Germinal center (tissue), 1 donor: ENCODE results near the gene DDAH2.

ENCODE experiments used
- DNase-seq: peaks from one replicate; pipeline ENCODE4 v3.0.0; 2012; ENCODE audit warnings: mixed read lengths, low spot score

DDAH2 gene, protein sequence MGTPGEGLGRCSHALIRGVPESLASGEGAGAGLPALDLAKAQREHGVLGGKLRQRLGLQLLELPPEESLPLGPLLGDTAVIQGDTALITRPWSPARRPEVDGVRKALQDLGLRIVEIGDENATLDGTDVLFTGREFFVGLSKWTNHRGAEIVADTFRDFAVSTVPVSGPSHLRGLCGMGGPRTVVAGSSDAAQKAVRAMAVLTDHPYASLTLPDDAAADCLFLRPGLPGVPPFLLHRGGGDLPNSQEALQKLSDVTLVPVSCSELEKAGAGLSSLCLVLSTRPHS

DNA sequence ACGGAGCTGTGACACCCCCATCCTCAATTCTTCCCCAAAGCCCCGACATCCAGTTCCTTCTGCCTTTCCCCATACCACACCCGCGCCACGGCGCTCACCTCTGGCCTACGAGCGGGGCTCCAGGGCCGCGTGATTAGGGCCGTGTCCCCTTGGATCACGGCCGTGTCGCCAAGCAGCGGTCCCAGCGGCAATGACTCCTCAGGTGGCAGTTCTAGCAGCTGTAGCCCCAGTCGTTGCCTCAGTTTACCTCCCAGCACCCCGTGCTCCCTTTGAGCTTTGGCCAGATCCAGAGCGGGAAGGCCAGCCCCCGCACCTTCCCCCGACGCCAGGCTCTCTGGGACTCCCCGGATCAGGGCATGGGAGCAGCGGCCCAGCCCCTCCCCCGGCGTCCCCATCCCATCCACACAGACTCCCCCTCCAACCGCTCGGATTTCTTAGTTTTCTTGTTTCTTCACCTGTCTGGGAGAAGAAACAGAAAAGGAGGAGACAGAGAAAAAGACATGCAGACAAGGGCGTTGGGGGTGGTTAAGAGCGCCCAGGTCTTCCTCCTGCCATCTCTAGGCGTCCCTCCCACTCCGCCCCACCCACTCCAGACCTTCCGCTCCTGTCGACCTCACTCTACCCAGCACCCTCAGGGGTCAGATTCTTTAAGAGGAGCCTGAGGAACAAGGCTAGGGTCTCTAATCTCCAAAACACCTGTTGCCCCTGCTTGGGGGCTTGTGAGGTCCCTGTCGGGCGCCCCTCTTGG lies at the start of gene DDAH2:
Gene DDAH2, minus strand, starts transcription at position 533 of the 748 bp plus-strand sequence. Its CDS starts 138 bp downstream, at position 395.
- no peak for DNase-seq

DNA sequence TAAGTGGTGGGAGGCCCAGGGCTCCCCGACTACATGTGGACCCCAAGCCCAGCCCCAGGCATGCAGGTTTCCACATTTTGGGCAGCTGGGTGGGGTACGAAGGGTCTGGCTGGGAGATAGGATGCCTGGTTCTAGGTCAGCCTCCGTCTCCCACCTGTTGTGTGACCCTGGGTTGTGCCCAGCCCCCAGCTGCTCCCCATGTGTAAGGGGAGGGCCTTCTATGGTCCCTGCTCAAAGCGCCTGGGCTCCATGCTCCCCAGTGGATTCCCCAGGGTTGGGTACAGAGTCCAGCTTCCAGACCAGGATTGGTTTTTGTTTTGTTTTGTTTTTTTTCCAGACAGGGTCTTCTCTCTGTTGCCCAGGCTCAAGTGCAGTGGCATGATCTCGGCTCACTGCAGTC lies 49.1 kb upstream of the DDAH2 start:
- DNase-seq: no peak

DNA sequence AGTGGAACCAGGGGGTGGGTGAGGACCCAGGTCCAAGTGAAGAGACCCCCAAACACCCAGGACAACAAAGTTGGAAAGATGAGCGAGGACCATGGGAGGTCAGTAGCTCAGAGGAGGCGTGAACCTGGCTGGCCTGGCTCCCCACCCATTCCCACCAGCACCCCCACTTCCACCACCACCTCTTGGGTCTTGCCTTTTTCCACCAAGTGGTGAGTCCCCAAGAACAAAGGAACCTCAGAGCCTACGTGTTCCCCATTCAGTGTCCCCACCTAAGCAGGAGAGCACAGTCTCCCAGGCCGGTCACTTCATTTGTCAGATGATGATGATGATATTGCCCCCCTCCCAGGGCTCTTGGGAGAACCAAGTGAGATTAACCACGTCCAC lies 48.6 kb upstream of the DDAH2 start:
- DNase-seq: no peak

DNA sequence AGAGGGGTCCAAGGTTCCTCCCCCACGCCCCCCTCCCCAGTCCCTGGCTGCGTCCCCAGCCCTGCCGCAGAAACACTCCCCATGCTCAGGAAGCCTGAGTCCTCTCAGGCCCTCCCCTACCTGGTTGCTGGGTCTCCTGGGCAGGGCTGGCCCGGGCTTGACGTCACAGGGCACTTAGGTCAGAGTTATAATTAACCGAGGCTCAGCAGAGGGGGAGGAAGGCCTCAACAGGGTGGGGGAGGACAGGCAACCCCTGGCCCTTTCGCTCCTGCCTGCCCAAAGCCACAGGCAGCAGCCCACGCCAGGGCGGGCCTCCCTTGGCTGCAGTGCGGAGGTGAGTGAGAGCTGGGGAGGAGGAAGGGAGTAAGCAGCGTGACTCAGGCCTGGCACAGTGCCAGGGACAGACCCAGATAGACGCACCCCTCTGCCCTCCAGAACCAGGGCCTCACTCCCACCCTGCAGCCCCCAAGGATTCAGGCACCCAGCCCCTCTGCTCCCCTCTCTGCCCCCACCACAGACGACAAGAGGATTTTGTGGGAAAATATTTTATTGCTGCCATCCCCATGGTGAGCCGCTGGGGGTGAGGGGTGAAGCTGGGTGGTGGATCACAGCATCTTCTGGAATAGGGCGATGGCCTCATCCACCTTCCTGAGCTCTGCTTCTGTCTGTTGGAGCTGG lies 48.0 kb upstream of the DDAH2 start, which contains the start of gene VWA7:
Gene VWA7, minus strand, starts transcription at position 340 of the 678 bp plus-strand sequence. CDS start 549 bp downstream, outside the sequence.
- peak; percentile 41 for DNase-seq

DNA sequence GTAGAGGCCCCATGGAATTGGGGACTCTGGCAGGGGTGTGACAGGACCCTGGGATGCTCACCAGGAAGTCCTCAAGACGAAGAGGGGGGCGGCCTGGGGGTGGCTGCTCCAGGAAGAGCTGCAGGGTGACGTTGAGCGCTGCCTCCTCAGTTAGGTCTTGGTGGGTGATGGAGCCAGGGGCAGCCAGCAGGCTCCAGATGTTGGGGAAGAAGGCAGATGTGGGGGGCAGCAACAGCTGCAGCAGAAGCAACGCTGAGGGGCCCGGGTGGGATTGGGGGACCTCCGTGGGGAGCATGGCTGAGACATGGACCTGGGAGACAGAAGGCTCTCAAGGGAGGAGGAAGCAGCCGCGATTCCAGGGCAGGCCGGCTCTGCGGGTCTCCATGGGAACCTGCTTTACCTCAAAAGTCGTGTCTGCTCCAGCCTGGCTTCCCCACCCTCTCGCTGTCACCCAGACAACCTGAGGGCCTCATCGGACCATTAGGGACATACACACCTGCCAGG lies 47.4 kb upstream of the DDAH2 start:
- DNase-seq: no peak

DNA sequence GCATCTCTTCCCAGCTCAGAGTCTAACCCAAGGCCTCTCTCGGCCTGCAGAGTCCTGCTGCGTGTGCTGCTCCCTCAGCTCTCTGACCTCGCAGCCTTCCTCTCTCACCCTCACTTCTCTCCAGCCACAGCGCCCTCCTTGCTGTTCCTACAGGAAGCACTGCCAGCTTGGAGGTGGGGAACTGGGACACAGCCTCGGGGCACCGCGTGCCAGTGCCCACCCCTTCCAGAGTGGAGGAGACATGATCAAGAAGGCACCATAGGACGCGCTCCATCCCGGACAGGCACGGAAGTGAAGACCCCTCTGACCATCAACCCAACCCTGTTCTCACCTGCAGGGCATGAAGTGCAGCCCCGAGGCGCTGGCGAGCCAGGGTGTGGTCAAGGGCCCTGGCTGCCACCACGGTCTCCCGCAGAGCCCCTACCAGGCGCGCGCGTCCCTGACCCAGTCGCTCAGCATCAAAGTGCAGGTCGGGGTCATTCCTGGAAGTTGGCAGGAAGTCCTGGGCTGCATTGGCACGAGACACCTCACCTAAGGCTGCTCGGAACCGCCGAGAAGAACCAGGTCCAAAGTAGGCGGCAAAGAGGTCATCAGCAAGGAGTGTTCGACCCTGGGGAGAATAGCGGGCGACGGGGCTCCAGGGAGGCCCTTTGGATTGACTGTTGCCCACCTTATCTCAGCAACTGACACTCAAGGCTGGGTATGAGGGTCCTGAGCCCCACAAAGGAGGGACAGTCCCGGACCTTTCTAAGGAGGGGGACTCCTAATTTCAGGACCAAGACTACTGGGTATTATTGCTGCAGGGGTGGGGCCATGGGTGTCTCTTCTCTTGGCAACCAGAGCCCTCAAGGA lies 46.8 kb upstream of the DDAH2 start:
- DNase-seq: no peak

DNA sequence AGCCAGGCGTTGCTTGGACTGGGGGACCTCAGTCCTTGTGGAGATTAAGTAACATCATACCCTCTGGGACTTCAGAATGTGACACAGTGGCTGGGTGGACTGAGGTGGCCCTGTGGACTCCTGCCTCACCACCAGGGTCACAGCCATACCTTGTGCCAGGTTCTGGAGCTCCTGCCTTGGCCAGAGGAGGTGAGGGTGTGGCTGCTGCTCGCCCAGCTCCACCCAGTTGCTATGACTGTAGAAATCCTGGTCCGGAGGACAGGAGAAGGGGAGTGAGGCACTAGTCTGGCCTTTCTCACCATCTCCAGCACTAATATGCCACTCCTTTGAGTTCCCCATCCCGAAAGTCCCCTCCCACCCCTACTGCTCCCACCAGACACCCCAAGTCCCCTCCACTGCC lies 46.1 kb upstream of the DDAH2 start:
- DNase-seq: no peak

DNA sequence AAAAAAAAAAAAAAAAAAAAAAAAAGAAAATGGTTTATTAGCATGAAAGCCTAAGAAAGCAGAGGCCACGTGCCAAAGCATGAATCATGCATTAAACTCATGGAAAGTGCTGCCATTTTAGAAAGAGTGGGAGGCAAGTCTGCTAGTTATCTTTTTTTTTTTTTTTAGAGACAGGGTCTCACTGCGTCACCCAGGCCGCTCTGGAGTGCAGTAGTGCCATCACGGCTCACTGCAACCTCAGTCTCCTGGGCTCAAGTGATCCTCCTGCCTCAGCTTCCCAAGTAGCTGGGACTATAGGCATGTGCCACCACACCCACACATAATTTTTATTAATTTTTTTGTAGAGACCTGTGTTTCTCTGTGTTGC lies 42.9 kb upstream of the DDAH2 start:
- no peak for DNase-seq

DNA sequence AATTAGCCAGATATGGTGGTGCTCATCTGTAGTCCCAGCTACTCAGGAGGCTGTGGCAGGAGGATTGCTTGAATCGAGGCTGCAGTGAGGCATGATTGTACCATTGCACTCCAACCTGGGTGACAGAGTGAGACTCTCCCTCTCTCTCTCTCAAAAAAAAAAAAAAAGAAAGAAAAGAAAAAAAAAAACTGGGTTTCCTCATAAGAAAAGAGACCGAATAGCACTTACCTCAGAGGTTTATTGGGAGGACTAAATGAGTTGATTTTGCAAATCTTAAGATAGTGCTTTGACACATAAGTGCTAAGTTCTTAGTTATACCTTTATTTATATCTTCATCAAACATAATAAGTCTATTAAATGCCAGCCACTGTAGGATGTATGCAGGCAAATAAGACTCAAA lies 41.8 kb upstream of the DDAH2 start:
- DNase-seq: no peak

DNA sequence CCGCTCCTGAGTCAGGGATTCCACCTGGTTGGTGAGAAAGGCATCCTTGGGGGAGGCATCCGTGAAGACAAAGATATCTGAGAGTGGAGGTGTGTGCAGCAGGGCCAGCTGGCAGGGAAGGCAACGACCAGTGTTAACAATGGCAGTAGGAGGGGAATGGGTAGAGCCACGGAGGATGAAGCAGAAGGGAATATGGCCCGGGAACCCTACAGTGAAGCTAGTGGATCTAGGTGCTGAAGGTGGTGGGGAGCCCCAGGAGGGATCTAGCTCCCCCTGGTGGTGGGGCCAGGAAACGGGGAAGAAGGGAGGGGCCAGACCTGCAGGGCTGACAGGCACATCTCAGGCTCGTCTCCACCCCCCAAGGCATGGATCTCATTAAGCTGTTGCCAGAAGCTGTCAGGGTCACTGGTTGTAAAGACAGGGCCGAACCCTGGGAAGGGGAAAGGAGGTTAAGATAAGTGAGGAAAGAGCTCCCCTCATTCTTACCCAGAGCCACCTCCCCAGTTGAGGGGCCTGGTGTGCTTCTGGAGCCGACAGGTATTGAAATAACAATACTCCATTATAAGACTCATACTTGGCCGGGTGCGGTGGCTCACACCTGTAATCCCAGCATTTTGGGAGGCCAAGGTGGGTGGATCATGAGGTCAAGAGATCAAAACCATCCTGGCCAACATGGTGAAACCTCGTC lies 40.7 kb upstream of the DDAH2 start:
- peak; percentile 92 for DNase-seq

DNA sequence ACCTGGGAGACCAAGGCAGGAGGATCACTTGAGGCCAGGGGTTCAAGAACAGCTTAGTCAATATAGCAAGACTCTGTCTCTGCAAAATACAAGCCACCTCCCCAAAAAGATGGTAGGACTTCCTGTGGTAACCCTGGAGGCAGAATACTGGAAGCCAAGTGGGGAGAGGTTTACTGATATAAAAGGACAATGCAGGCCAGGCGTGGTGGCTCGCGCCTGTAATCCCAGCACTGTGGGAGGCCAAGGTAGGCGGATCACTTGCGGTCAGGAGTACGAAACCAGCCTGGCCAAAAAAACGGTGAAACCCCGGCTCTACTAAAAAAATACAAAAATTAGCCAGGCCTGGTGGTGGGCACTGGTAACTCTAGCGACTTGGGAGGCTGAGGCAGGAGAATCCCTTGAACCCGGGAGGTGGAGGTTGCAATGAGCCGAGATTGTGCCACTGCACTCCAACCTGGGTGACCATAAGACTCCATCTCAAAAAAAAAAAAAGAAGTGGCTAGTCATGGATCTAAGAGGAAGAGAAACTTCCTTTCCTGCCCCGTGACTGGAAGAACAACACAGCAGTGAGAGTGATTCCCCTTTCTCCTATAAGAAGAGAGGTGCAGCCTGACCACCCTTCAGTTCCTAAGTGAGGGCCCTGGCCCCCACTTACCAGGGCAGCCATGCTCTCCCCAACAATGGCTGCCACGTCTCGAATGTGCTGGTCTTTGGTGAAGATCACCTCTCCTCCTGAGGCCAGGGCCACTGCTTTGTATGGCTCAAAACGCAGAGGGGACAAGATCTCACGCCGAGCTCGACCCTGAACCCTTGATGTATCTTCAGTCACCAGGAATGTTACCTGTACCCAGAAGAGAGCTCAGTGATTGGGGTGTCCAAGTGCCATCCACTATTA lies 39.5 kb upstream of the DDAH2 start:
- DNase-seq: no peak

DNA sequence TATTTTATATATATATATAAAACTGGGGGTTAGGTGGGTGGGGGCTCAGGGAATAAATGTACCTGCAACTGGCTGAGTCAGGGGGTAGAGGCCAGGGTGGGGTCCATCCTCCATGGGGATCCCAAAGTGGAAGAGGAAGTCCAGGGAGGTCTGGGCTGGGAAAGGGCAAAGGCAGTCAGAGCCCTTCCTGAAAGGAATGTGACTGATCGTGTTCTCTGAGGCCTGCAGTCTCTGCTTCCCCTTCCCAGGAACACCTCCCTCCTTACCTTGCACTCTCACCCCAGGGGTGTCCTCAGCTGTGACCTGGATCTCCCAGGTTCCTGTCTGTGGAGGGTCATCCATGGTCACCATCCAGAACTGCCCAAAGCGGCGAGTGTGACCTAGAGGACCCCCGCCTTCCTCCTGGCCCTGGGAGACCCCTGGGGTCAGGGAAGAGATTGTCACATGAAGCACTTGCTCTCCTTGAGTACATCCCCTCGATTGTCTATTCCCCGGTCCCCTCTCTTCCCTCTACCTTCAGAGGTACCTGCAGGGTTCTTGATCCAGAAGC lies 38.1 kb upstream of the DDAH2 start:
- DNase-seq: no peak

DNA sequence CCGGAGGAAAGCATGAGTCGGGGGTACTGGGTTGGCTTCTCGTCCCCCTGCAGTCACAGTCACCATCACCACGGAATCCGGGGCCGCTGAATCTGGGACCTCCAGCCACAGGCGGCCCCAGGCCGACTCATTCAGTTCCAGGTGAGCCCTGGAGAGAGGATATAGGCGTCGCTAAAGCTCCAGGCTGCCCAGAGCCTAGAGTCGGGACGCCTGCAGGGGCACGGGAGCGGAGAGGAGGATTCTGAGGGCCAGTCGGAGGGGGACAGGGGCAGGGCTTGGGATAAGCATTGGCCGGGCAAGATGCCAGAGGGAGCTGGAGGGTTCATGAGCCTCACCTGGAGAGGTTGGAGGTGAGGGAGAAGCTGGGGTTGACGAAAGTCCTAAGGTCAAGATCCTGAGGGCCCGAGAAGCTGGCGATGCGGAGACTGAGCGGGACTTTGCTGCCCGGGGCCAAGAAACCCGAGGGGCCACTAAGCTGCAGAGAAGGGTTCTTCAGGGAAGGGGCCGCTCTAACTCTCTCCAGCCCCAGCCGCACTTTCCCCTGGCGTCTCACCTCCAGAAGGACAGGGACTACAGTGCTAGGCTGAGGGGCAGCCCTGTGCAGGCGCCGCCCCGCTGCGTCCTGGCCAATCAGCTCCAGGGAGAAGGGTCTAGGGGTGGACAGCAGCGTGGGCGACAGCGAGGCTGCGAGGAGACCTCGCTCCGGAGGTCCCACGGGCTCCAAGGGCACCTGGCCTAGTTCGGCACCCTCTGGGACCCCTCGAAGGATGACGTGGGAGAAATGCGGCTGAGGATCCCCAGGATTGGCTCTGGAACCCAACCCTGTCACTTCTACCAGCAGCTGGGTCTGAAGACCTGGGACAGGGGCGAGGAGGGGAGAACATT lies 37.1 kb upstream of the DDAH2 start:
- no peak for DNase-seq

DNA sequence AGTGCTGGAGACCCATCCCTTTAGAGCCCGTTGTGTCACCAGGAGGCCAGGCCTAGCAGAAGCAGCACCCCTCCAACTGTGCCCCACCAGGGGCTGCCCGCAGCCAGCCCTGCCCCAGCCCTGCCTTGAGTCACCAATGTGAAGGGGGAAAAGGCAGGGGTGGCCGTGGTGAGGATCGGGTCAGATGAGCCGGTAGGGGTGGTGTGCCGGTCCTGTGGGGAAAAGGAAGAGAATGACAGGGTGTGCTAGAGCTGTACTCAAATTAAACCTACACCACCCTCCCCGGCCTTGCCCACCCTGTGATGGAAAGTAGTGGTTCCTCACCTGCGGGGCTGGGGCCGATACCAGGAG lies 36.4 kb upstream of the DDAH2 start:
- DNase-seq: no peak

DNA sequence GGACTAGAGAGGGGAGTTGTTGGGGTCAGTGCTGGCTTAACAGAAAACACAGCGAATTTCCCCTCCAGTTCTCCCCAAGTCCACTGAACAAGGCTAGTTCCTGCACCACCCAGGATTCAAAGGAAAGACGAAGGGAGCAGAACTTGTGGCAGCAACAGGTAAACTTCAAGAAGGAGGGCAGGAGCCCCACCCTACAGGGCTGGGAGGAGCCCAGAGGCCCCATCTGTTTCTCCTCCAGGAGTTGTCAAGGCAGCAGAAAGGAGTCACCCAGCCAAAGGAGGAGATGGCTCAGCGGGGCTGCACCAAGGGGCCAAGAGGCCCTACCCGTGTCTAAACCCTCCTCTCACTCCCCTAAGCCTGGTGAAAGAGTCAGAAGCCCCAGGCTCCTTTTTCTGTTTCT lies 35.1 kb upstream of the DDAH2 start:
- DNase-seq: no peak

DNA sequence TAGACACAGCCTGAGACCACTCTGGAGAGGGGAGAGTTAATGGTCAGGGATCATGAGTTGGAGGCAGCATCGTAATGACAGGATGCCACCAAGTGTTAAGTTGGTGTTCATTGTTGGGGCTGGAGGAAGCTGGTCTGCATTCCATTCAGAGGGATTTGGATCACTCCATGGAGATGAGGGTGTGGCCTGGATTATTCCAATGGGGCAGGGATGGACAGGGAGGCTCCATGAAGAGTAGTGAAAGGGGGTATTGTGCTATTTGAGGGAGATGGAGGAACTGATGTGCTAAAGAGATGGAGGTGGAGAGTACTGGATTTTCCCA lies 34.5 kb upstream of the DDAH2 start:
- DNase-seq: no peak

DNA sequence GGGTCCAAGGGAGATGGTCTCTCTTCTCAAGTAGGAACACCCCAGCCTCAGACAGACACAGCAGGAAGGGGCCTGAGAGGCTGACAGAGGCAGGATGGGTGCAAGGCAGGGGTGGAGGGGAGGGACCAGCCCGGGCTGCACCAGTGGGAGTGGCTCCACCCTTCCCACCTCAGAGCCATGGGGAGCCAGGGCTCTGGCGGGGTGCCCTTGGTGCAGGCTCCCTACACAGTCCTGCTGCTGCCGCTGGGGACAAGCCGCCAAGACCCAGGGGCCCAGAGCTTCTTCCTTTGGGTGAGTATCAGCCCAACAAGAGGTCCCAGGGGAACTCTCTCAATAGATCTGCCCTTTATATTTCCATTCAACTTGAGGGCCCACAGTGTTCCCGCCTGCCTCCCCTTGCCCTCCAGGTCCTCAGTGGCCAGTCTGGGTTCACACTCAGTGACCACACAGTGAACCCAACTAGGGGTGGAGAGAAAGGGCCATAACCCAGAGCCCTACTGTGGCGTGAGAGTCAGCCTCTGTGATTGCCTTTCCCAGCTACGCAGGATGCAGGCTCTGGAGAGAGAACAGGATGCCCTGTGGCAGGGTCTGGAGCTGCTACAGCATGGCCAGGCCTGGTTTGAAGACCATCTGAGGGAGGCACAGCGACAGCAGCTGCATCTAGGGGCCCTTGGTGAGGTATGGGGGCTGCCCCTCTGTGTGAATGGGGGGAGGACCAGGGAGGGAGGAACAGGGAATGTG lies 33.9 kb upstream of the DDAH2 start:
- DNase-seq: no peak

DNA sequence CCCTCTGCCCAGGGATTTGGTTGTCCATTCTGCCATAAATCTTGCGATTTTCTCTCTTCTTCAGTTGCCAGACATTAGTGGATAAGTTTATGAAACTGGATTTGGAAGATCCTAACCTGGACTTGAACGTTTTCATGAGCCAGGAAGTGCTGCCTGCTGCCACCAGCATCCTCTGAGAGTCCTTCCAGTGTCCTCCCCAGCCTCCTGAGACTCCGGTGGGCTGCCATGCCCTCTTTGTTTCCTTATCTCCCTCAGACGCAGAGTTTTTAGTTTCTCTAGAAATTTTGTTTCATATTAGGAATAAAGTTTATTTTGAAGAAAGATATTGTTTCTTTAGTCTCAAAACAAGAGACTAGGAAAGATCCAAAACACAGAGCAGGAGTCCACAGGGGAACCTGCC lies 33.3 kb upstream of the DDAH2 start, which contains the start of gene SAPCD1:
Gene SAPCD1, plus strand, starts transcription at position 301 of the 400 bp plus-strand sequence. CDS start 399 bp downstream, outside the sequence.
- DNase-seq: no peak
